HepG2 (cell line): ENCODE results near the gene EEPD1. TPM values are rescaled to one million over a fixed set of nuclear protein-coding genes. Genes with fewer than 3 reads are reported as not detected.

Source experiments
- CSRNP2 ChIP-seq: sonication (generic); formaldehyde crosslinking; conservative IDR thresholded peaks from 2 replicates; pipeline ENCODE4 v1.8.0; 2022; ENCODE audit warnings: low read depth, missing genetic modification reagents
- DMTF1 ChIP-seq: sonication (generic); formaldehyde crosslinking; IDR thresholded peaks from 2 replicates; pipeline ENCODE4 v1.4.0; 2020; ENCODE audit warnings: mild to moderate bottlenecking, missing genetic modification reagents
- E2F2 ChIP-seq: sonication (generic); formaldehyde crosslinking; IDR thresholded peaks from 2 replicates; pipeline ENCODE4 v1.4.0; 2020; ENCODE audit warnings: missing genetic modification reagents, borderline replicate concordance
- ELK4 ChIP-seq: sonication (generic); formaldehyde crosslinking; IDR thresholded peaks from 2 replicates; pipeline ENCODE4 v1.9.0; 2021; ENCODE audit warnings: missing genetic modification reagents, borderline replicate concordance
- HNRNPH1 ChIP-seq: fragments of 200-400 bp; formaldehyde crosslinking; optimal IDR thresholded peaks from 2 replicates; pipeline ENCODE3; 2017; ENCODE audit warnings: mild to moderate bottlenecking, low read depth, low read length
- NR2F1 ChIP-seq, 2 experiments: fragments of 450-650 bp in 1 of 2; formaldehyde crosslinking in 1 of 2; IDR thresholded peaks; 2 replicates each; pipeline versions ENCODE4 v1.5.0 to v1.6.1; 2016 to 2020; ENCODE audit warnings: mild to moderate bottlenecking in 1 of 2, missing compliant biosample characterization in 1 of 2, missing genetic modification reagents in 1 of 2, moderate library complexity in 1 of 2
- PRDM10 ChIP-seq: sonication (generic); formaldehyde crosslinking; IDR thresholded peaks from 2 replicates; pipeline ENCODE4 v1.4.0; 2020; ENCODE audit warnings: low read depth, missing genetic modification reagents
- THAP8 ChIP-seq: sonication (generic); formaldehyde crosslinking; IDR thresholded peaks from 2 replicates; pipeline ENCODE4 v1.5.1; 2020; ENCODE audit warnings: missing genetic modification reagents, mild to moderate bottlenecking, borderline replicate concordance
- ZBTB26 ChIP-seq: IDR thresholded peaks from 2 replicates; pipeline ENCODE4 v1.6.1; 2016; ENCODE audit warnings: missing compliant biosample characterization, missing genetic modification reagents, borderline replicate concordance
- ZBTB43 ChIP-seq: sonication (generic); formaldehyde crosslinking; conservative IDR thresholded peaks from 2 replicates; pipeline ENCODE4 v1.4.0; 2020; ENCODE audit warnings: missing genetic modification reagents
- ZC3H13 ChIP-seq: sonication (generic); formaldehyde crosslinking; IDR thresholded peaks from 2 replicates; pipeline ENCODE4 v1.8.1; 2023; ENCODE audit warnings: mild to moderate bottlenecking, missing genetic modification reagents, moderate library complexity
- ZNF562 ChIP-seq: sonication (generic); formaldehyde crosslinking; IDR thresholded peaks from 2 replicates; pipeline ENCODE4 v1.8.0; 2022; ENCODE audit warnings: missing genetic modification reagents, borderline replicate concordance
- polyA plus RNA-seq, 8 experiments: library from polyadenylated mRNA; depleted of rRNA in 3 of 8; stranded (reverse) in 7 of 8; unstranded in 1 of 8; fragments of >200 nt; fragmentation: Illumina TruSeq in 4 of 8; extraction: Trizol in 4 of 8; gene quantifications; 2 replicates each; pipeline versions ENCODE4 v1.2.1 to v1.2.3, GENCODE V29; 2011 to 2016; ENCODE audit warnings: low read depth in 4 of 8, missing spikeins in 1 of 8, mixed read lengths in 1 of 8; ENCODE audit not compliant: insufficient read depth in 1 of 8
- total RNA-seq, 5 experiments: library from RNA; depleted of rRNA; stranded (reverse); fragments of >200 nt; fragmentation: Illumina TruSeq; extraction: Trizol; gene quantifications; 2 replicates each; pipeline ENCODE4 v1.2.3, GENCODE V29; 2016; ENCODE audit warnings: low read depth in 1 of 5

EEPD1 gene
- total and polyA plus RNA-seq, 2 of the 13 experiments (the other 11 are each of a cell fraction or from before 2014, with no cell fraction given), result 10.1 to 16.4 TPM

GRCh38 chr7:36165059-36165458 is 12.0 kb downstream of the EEPD1 start (continued):
- TF ChIP-seq ZBTB26 (CRISPR knock-in tag) (no peak), ZBTB43 (CRISPR knock-in tag) (no peak; the same call in 1 of the 2 replicates), PRDM10 (CRISPR knock-in tag) (no peak), ELK4 (CRISPR knock-in tag) (no peak), DMTF1 (no peak), ZC3H13 (CRISPR knock-in tag) (no peak), E2F2 (CRISPR knock-in tag) (no peak), NR2F1 (CRISPR knock-in tag; IDR thresholded peaks at IDR 0.05) (no peak), THAP8 (CRISPR knock-in tag) (no peak), CSRNP2 (CRISPR knock-in tag) (no peak), HNRNPH1 (no peak), ZNF562 (no peak)
